NCI-H1092 treated with DMSO at 0.1 percent for 48 hours (cell line): ENCODE data around the gene L3MBTL3.
"Not testable (repeated sequence)": the region's sequence is repeated elsewhere in the genome, so short reads cannot be mapped to it uniquely, and the experiment has no call there.

ENCODE experiments used
- DNase-seq: peaks from one replicate; lab custom pipeline; 2025; lab: John Stamatoyannopoulos, UW

L3MBTL3 gene

DNA sequence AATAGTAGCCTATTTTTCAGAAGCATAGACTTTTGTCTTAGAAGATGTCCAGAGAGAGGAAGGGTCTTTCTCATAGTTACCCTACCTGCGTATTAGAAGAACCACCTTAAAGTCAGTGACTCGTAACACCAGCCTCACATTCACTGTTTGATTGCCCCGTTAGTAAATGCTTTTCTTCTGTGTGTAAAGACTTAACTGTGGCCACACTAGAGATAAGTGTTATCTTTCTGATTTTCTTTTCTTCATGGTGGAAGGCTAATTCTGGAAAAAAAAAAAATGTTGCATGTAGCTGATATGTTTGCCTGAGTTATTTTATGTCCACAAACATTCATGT is 120.5 kb downstream of the L3MBTL3 start:
- no peak for DNase-seq

GRCh38 chr6:130140084-130140483 is 121.7 kb downstream of the L3MBTL3 start:
- no peak for DNase-seq

DNA sequence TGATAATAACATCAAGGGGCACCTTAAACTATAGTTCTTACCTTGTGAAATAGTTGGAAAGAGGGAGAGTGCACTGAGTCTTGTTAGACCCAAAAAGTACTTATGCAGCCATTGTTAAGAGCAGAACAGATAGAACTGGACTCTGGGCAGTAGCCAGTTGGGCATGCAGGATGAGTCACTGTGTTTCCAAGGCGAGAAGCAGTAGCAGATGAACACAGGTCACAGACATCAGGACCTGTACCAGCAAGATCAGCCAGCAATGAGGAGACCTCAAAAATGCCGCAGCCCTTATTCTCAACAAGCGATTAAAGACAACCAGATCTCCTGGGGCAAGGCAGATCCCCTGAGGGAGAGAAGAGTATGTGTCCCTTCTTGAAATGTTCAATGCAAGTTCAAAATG is 125.3 kb downstream of the L3MBTL3 start:
- no peak for DNase-seq

DNA sequence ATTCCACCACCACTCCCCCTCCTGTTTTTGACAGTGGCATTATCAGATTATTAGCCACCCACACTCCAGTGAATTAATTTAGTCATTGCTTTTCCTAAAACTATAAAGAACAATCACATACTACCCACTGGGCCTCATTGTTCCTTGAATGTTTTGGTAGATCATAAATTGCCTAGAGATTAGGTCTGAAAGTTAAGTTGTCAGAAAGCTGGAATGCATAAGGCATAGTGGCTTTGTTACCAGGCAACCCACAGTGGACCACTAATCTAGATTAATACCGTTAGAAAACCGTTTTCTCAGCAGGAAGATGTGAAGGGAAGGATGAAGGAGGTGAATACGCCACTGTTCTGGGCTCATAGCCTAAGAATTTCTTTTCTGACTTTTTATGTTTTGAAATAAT is 128.7 kb downstream of the L3MBTL3 start:
- DNase-seq = no peak

- DNase-seq = no peak
Measured at GRCh38 chr6:130148181-130148580, 129.8 kb downstream of the L3MBTL3 start.

GRCh38 chr6:130149016-130149415 is 130.6 kb downstream of the L3MBTL3 start:
- not testable (repeated sequence) for DNase-seq

GRCh38 chr6:130150906-130151305 is 132.5 kb downstream of the L3MBTL3 start:
- no peak for DNase-seq

GRCh38 chr6:130152908-130153510 is 134.6 kb downstream of the L3MBTL3 start:
- DNase-seq = no peak

GRCh38 chr6:130156908-130157307 is 138.5 kb downstream of the L3MBTL3 start:
- no peak for DNase-seq

- no peak for DNase-seq
Measured at GRCh38 chr6:130158056-130158455, 139.7 kb downstream of the L3MBTL3 start.

GRCh38 chr6:130158548-130158947 is 140.2 kb downstream of the L3MBTL3 start:
- DNase-seq = no peak

- no peak for DNase-seq
Measured at GRCh38 chr6:130159956-130160355, 141.6 kb downstream of the L3MBTL3 start.

DNA sequence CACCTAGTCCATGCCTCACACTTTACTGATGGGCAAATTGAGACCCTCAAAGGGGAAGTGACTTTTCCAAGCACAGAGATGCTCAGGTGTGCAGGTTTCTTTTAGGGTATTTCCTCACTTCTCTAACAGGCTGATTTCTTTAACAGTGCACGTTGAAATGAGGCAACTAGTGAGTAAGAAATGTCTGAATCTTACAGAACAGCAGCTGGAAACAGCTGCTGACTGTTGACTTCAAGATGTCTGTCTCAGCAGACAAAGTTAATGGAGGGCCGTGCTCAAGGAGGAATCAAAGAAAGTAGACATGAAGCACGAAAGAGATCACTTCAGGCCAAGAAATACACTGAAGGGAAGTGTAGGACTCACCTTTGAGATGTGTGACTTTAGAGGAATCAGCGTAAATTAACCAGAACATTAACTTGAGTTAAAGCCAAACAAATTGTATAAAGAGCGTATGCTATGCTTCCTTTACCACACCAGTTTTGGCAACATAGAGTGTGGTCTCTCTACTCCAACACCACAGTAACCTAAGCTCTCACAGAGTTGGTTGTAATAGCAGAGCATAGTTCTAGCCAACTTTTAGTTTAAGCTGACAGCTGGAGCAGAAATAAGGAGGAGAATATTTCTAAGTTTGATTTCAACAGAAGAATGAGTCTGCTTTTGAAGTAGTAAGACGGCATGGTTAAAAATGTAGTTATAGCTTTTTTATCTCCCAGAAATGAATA is 143.5 kb downstream of the L3MBTL3 start:
- DNase-seq = no peak

DNA sequence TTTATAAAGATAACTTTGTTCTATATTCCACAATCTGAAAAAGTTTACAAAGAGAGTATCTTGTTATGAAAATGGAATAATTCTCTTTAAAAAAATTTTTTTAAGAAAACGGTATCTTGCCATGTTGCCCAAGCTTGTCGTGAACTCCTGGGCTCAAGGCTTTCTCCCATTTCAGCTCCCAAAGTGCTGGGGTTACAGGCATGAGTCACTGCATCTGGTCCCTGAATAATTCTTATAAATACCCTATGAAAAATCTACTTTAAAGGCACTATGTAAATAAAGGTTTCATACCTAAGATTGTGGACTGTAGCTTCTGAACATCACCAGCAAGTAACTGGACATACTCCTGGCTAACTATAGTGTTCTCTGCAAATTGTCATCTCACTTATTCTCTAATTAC is 144.0 kb downstream of the L3MBTL3 start:
- no peak for DNase-seq

GRCh38 chr6:130163266-130163665 is 144.9 kb downstream of the L3MBTL3 start:
- DNase-seq = no peak

DNA sequence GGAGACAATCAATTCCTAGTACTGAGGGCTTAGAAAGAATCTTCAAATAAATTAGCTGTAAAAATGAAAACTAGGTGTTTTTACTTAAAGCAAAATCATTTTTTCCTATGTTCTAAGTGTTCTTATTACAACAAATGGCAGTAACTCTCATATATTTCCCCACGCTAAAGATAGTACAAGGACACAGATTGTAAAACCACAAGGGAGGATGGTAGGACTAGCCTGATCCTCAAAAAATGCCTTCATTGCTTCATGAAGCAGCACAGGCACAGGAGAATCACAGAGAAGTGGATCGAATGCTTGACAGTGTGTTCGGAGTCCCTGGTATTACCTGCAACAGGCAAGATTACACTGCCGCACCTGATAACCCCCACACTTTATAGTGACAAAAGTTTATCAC is 145.9 kb downstream of the L3MBTL3 start:
- no peak for DNase-seq

- DNase-seq = no peak
Measured at GRCh38 chr6:130167655-130168054, 149.3 kb downstream of the L3MBTL3 start.

DNA sequence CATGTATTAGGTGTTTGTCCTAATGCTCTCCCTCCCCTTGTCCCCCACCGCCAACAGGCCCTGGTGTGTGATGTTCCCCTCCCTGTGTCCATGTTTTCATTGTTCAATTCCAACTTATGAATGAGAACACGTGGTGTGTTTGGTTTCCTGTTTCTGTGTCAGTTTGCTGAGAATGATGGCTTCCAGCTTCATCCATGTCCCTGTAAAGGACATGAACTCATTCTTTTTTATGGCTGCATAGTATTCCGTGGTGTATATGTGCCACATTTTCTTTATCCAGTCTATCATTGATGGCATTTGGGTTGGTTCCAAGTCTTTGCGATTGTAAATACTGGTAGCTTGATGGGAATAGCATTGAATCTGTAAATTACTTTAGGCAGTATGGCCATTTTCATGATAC is 151.8 kb downstream of the L3MBTL3 start:
- DNase-seq = not testable (repeated sequence)

DNA sequence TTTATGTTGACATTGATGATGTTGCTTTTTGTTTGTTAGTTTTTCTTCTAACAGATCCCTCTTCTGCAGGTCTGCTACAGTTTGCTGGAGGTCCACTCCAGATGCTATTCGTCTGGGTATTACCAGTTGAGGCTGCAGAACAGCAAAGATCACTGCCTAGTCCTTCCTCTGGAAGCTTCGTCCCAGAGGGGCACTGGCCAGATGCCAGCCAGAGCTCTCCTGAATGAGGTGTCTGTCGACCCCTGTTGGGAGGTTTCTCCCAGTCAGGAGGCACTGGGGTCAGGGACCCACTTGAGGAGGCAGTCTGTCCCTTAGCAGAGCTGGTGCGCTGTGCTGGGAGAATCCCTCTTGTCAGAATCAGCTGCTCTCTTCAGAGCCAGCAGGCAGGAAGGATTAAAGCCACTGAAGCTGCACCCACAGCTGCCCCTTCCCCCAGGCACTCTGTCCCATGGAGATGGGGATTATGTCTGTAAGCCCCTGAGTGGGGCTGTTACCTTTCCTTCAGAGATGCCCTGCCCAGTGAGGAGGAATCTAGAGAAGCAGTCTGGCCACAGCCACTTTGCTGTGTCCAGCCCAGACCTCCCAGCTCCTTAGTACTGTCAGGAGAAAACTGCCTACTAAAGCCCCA is 155.1 kb downstream of the L3MBTL3 start:
- not testable (repeated sequence) for DNase-seq

DNA sequence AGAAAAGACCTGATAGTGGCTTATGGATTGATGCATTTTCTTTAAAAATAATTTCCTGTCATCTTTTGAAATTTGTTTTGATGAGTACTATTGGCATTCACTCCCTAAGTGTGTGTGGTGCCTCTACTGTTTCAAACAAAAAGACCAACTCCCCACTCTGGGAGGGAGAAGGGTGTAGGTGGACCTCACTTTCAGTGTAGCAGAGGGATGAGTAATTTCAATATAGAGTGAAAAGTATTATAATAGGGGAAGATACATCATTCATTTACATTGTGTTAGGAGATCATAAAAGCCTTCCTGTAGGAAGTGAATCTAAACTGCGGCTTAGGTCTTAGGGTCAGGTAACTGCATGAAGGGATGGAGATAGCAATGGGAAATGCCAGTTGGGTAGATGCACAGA is 158.0 kb downstream of the L3MBTL3 start:
- DNase-seq = no peak

GRCh38 chr6:130178692-130179091 is 160.3 kb downstream of the L3MBTL3 start:
- DNase-seq = no peak

- DNase-seq = no peak
Measured at GRCh38 chr6:130182466-130182865, 164.1 kb downstream of the L3MBTL3 start.
